ENCODE results near the gene SCGB3A1. TPM values are rescaled to one million over a fixed set of nuclear protein-coding genes. Genes with fewer than 3 reads are reported as not detected.

The SCGB3A1 gene
- total and polyA plus RNA-seq, 2 of the 4 experiments (the other 2 are of a cell fraction), result not detected

DNA sequence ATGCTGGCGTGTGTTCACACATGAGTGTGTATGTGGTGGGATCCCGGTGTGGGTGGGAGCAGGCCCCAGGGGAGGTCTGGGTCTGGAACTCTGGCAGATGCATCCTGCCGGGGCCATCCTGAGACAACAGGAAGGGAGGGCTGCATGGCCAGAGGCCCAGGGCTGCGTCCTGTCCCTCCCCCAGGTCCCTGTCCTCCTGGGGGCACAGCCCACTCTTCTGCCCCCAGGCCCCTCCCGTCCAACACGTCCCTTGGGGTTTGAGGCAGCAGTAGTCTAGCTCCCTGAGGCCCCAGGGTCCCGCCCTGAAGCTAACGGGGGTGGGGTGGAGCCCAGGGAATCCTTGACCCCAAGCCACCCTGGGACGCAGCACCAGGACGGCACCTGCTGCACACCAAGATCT, 41.5 kb upstream of the SCGB3A1 start:
- H3K27me3 ChIP-seq (ENCODE audit: control insufficient read depth, insufficient read depth, low read length), result no peaks in the 10 kb centered on the region; the same call in 1 of the 2 replicates
- DNase-seq (no peak), ATAC-seq (ENCODE audit: low read depth) (no peak)
- H3K4me2 ChIP-seq (ENCODE audit: low read depth, low read length), result no peak overlapping the region
- dilution Hi-C loops (cut with HindIII; ENCODE audit: low sequenced_read_pairs, unreplicated experiment) (no loop called here), intact Hi-C loops (cut with micrococcal nuclease) (no loop called here), in situ Hi-C loops (cut with MboI; ENCODE audit: low sequenced_read_pairs) (no loop called here)
- H2AK5ac ChIP-seq (ENCODE audit: low read depth, low read length), result no peak overlapping the region
- no peak overlapping the region for H3K56ac ChIP-seq (ENCODE audit: extremely low read depth, insufficient read depth, low read length)
- H3K9me1 ChIP-seq (ENCODE audit: insufficient read depth, low read length), result no peaks in the 10 kb centered on the region
- no peaks in the 10 kb centered on the region for H3K36me3 ChIP-seq (ENCODE audit: control insufficient read depth, insufficient read depth, low read length)
- H4K8ac ChIP-seq (ENCODE audit: low read depth in 2 of 2, low read length in 2 of 2), result no peak overlapping the region
- no peak overlapping the region for H3K18ac ChIP-seq (ENCODE audit: low read depth, low read length)
- CTCF ChIA-PET, result no interaction called here
- H2AK9ac ChIP-seq (replicated peaks; ENCODE audit: low read depth, low read length, poor library complexity), result no peak overlapping the region
- H4K5ac ChIP-seq (ENCODE audit: low read depth, low read length), result no peak overlapping the region
- BruUV-seq (replicated peaks), result no TSS peak
- no peaks in the 10 kb centered on the region; the same call in 1 of the 2 replicates for H4K20me1 ChIP-seq (ENCODE audit: insufficient read depth, low read length)
- 32% methylated on average over 4 of the region's 10 CpGs; no CpG with 5 or more reads in 1 of the 2 experiments for WGBS, 2 experiments (ENCODE audit: extremely low coverage in 2 of 2, insufficient read length in 1 of 2)
- no peak overlapping the region for H3K4ac ChIP-seq (ENCODE audit: low read depth, low read length)
- POLR2A ChIA-PET (ENCODE audit: unreplicated experiment), result no interaction called here
- H2BK20ac ChIP-seq (ENCODE audit: low read depth, low read length), result no peak overlapping the region
- no peak overlapping the region for H2BK120ac ChIP-seq (ENCODE audit: low read depth, low read length)
- TF ChIP-seq RFX5 (IDR thresholded peaks at IDR 0.05; ENCODE audit: low read depth, low read length), result no peak
- no peak for TF ChIP-seq MAFK (IDR thresholded peaks at IDR 0.05; ENCODE audit: low read depth, low read length)
- no peak for TF ChIP-seq FOS (IDR thresholded peaks at IDR 0.05; ENCODE audit: low read depth, low read length)
- TF ChIP-seq CEBPB (IDR thresholded peaks at IDR 0.05; ENCODE audit: low read depth, low read length), result no peak
- H3K4me3 ChIP-seq (ENCODE audit: insufficient read depth, low read depth, low read length), result no peak overlapping the region
- H2BK15ac ChIP-seq (ENCODE audit: low read depth, low read length), result no peak overlapping the region
- no peaks in the 10 kb centered on the region for H3K4me1 ChIP-seq (ENCODE audit: control insufficient read depth, insufficient read depth, low read length)
- no peak overlapping the region for H3K9ac ChIP-seq (ENCODE audit: low read depth, low read length)
- no peaks in the 10 kb centered on the region for H3K9me3 ChIP-seq (ENCODE audit: control insufficient read depth, insufficient read depth, low read length)
- no peak overlapping the region for H2BK5ac ChIP-seq (ENCODE audit: low read depth, low read length, poor library complexity, severe bottlenecking)
- no peak overlapping the region for H2AFZ ChIP-seq (replicated peaks; ENCODE audit: low read length, poor library complexity)
- H3K79me1 ChIP-seq (ENCODE audit: low read depth in 1 of 2, low read length in 2 of 2), result no peaks in the 10 kb centered on the region
- H4K91ac ChIP-seq (ENCODE audit: insufficient read depth, low read depth, low read length), result no peak overlapping the region
- H3K23ac ChIP-seq (ENCODE audit: low read depth, low read length), result no peak overlapping the region
- H3K27ac ChIP-seq (ENCODE audit: insufficient read depth, low read length), result no peak overlapping the region
- H3K14ac ChIP-seq (replicated peaks; ENCODE audit: low read depth, low read length), result no peak overlapping the region
